PC-3 (cell line): ENCODE measurements around the gene PIK3C3.

Experiments used
- EZH2phosphoT487 ChIP-seq: fragments of 300-600 bp; sonication (generic); IDR thresholded peaks from 2 replicates; pipeline ENCODE4 v1.6.1; 2018; ENCODE audit warnings: mild to moderate bottlenecking, antibody characterized with exemption, low read length, borderline replicate concordance
- TF ChIP-seq, protein P1 (sequence below): fragments of 300-600 bp; sonication (generic); conservative IDR thresholded peaks from 2 replicates; pipeline ENCODE4 v1.5.1; 2017; ENCODE audit warnings: antibody characterized with exemption, low read depth, mild to moderate bottlenecking, low read length

DNA sequence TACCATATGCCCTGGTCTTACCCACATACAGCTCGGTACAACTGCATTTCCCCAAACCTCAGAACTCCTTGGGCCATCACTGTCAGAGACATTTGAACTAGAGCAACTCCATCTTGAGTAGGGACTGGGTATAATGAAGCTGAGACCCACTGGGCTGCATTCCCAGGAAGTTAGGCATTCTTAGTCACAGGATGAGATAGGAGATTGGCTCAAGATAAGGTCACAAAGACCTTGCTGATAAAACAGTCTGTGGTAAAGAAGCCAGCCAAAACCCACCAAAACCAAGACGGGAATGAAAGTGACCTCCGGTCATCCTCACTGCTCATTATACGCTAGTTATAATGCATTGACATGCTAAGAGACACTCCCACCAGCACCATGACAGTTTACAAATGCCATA lies 131.3 kb downstream of the PIK3C3 start:
- TF ChIP-seq, protein P1, sequence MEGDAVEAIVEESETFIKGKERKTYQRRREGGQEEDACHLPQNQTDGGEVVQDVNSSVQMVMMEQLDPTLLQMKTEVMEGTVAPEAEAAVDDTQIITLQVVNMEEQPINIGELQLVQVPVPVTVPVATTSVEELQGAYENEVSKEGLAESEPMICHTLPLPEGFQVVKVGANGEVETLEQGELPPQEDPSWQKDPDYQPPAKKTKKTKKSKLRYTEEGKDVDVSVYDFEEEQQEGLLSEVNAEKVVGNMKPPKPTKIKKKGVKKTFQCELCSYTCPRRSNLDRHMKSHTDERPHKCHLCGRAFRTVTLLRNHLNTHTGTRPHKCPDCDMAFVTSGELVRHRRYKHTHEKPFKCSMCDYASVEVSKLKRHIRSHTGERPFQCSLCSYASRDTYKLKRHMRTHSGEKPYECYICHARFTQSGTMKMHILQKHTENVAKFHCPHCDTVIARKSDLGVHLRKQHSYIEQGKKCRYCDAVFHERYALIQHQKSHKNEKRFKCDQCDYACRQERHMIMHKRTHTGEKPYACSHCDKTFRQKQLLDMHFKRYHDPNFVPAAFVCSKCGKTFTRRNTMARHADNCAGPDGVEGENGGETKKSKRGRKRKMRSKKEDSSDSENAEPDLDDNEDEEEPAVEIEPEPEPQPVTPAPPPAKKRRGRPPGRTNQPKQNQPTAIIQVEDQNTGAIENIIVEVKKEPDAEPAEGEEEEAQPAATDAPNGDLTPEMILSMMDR: no peak
- no peak for TF ChIP-seq EZH2phosphoT487
